Fibroblast of lung (primary cell): ENCODE results near the gene ANKRD44. TPM values are rescaled to one million over a fixed set of nuclear protein-coding genes. Genes with fewer than 3 reads are reported as not detected.

Experiments used
- DNase-seq, 2 donors: peaks; one replicate each; pipeline versions ENCODE4 v3.0.0 to v3.0.0-alpha.2; 2010; ENCODE audit warnings: low read depth in 2 of 2
- H2AFZ ChIP-seq: 2 replicates; pipeline ENCODE4 v1.5.1; 2012; ENCODE audit warnings: low read length, control low read depth, inconsistent platforms
- H3K27ac ChIP-seq: 2 replicates; pipeline ENCODE4 v1.5.1; 2011; ENCODE audit warnings: low read length, control low read depth; ENCODE audit not compliant: insufficient read depth
- H3K27me3 ChIP-seq: 2 replicates; pipeline ENCODE4 v1.5.1; 2011; ENCODE audit warnings: mild to moderate bottlenecking, low read length; ENCODE audit not compliant: control insufficient read depth, insufficient read depth
- H3K36me3 ChIP-seq: 2 replicates; pipeline ENCODE4 v1.5.1; 2011; ENCODE audit warnings: low read length; ENCODE audit not compliant: control insufficient read depth, insufficient read depth
- H3K4me1 ChIP-seq: 2 replicates; pipeline ENCODE4 v1.5.1; 2011; ENCODE audit warnings: low read length; ENCODE audit not compliant: control insufficient read depth, insufficient read depth; ENCODE audit errors: extremely low read depth
- H3K4me2 ChIP-seq: 2 replicates; pipeline ENCODE4 v1.5.1; 2011; ENCODE audit warnings: low read length, control low read depth; ENCODE audit not compliant: insufficient read depth; ENCODE audit errors: extremely low read depth
- H3K4me3 ChIP-seq, 4 experiments: fragments of 200-600 bp in 1 of 4; sonication (generic) in 1 of 4; replicated peaks in 1 of 4; 2 replicates each; pipeline ENCODE4 v1.5.1; 2011 to 2016; ENCODE audit warnings: low read length in 4 of 4, low read depth in 3 of 4, mild to moderate bottlenecking in 3 of 4, control low read depth in 2 of 4, inconsistent platforms in 1 of 4, mixed read lengths in 1 of 4; ENCODE audit not compliant: insufficient read depth in 1 of 4; ENCODE audit errors: control extremely low read depth in 1 of 4
- H3K79me2 ChIP-seq: 2 replicates; pipeline ENCODE4 v1.5.1; 2012; ENCODE audit warnings: mild to moderate bottlenecking, low read length, inconsistent platforms; ENCODE audit not compliant: control insufficient read depth, insufficient read depth
- H3K9ac ChIP-seq: 2 replicates; pipeline ENCODE4 v1.5.1; 2011; ENCODE audit warnings: mild to moderate bottlenecking, low read length, control low read depth; ENCODE audit not compliant: insufficient read depth
- H3K9me3 ChIP-seq: 2 replicates; pipeline ENCODE4 v1.5.1; 2012; ENCODE audit warnings: low read depth, low read length; ENCODE audit not compliant: control insufficient read depth, insufficient read depth
- H4K20me1 ChIP-seq: 2 replicates; pipeline ENCODE4 v1.5.1; 2011; ENCODE audit warnings: low read length; ENCODE audit not compliant: control insufficient read depth, insufficient read depth; ENCODE audit errors: extremely low read depth
- CTCF ChIP-seq, 2 donors: IDR thresholded peaks in 1 of 2; conservative IDR thresholded peaks in 1 of 2; 1 replicate in 1 of 2; 2 replicates in 1 of 2; pipeline ENCODE4 v1.5.1; 2011 to 2012; ENCODE audit warnings: low read length in 2 of 2, control low read depth in 1 of 2, inconsistent platforms in 1 of 2, low read depth in 1 of 2, mild to moderate bottlenecking in 1 of 2
- EZH2 ChIP-seq: IDR thresholded peaks from 2 replicates; pipeline ENCODE4 v1.5.1; 2012; ENCODE audit warnings: low read length, control low read depth, mild to moderate bottlenecking; ENCODE audit errors: missing control alignments
- polyA plus RNA-seq, 2 donors: library from polyadenylated mRNA; depleted of rRNA in 1 of 2; stranded (reverse) in 1 of 2; unstranded in 1 of 2; fragments of >200 nt; gene quantifications; 2 replicates each; pipeline ENCODE4 v1.2.1, GENCODE V29; 2011 to 2012; ENCODE audit warnings: missing spikeins in 1 of 2
- total RNA-seq: library from RNA; depleted of rRNA; stranded (reverse); fragments of >200 nt; gene quantifications from 2 replicates; pipeline ENCODE4 v1.2.1, GENCODE V29; 2014

The ANKRD44 gene
- total and polyA plus RNA-seq, 2 donors (not counting 1 experiment from before 2014, with no cell fraction given): 7.6 to 9.7 TPM

- no peaks in the 10 kb centered on the region for H3K4me1 ChIP-seq
- TF ChIP-seq EZH2 (no peak), CTCF (conservative IDR thresholded peaks at IDR 0.05 in 1 of 2, IDR thresholded peaks at IDR 0.05 in 1 of 2; ENCODE audit: low read depth in 1 of 2, low read length in 2 of 2) (no peak)
- H4K20me1 ChIP-seq: no peaks in the 10 kb centered on the region
- no peaks in the 10 kb centered on the region for H3K36me3 ChIP-seq
- H3K9ac ChIP-seq: no peak overlapping the region
- no peak overlapping the region for H2AFZ ChIP-seq
- no peaks in the 10 kb centered on the region for H3K27me3 ChIP-seq
- DNase-seq: peak; percentile 52 to 72
- H3K4me3 ChIP-seq: no peak overlapping the region
- H3K27ac ChIP-seq: no peak overlapping the region
- H3K4me2 ChIP-seq: no peak overlapping the region
- no peaks in the 10 kb centered on the region for H3K79me2 ChIP-seq
- no peaks in the 10 kb centered on the region for H3K9me3 ChIP-seq
These were observed 105.9 kb downstream of the ANKRD44 start for GRCh38 chr2:197204519-197205250.

- Histone ChIP-seq H4K20me1 (no peaks in the 10 kb centered on the region), H3K79me2 (no peaks in the 10 kb centered on the region), H3K27ac (no peak overlapping the region), H3K4me3 (no peak overlapping the region), H3K27me3 (no peaks in the 10 kb centered on the region), H3K9ac (no peak overlapping the region), H2AFZ (no peak overlapping the region), H3K9me3 (no peaks in the 10 kb centered on the region), H3K36me3 (no peaks in the 10 kb centered on the region), H3K4me2 (no peak overlapping the region), H3K4me1 (no peaks in the 10 kb centered on the region)
- no peak for TF ChIP-seq EZH2
- no peak for TF ChIP-seq CTCF (conservative IDR thresholded peaks at IDR 0.05 in 1 of 2, IDR thresholded peaks at IDR 0.05 in 1 of 2; ENCODE audit: low read depth in 1 of 2, low read length in 2 of 2)
- DNase-seq: no peak
These were observed 108.7 kb downstream of the ANKRD44 start for GRCh38 chr2:197201874-197202273.

- H3K79me2 ChIP-seq: no peaks in the 10 kb centered on the region
- no peak for DNase-seq
- no peak for TF ChIP-seq EZH2
- no peak for TF ChIP-seq CTCF (conservative IDR thresholded peaks at IDR 0.05 in 1 of 2, IDR thresholded peaks at IDR 0.05 in 1 of 2; ENCODE audit: low read depth in 1 of 2, low read length in 2 of 2)
These were observed 109.9 kb downstream of the ANKRD44 start for GRCh38 chr2:197200762-197201058.

More at GRCh38 chr2:197200762-197201058, 109.9 kb downstream of the ANKRD44 start:
- no peak overlapping the region for H2AFZ ChIP-seq
- H3K36me3 ChIP-seq: no peaks in the 10 kb centered on the region
- H3K27ac ChIP-seq: no peak overlapping the region
- H3K4me3 ChIP-seq: no peak overlapping the region
- H3K4me2 ChIP-seq: no peak overlapping the region
- no peaks in the 10 kb centered on the region for H3K9me3 ChIP-seq
- no peaks in the 10 kb centered on the region for H3K27me3 ChIP-seq
- H3K4me1 ChIP-seq: no peaks in the 10 kb centered on the region
- H4K20me1 ChIP-seq: no peaks in the 10 kb centered on the region
- no peak overlapping the region for H3K9ac ChIP-seq
